NCI-H2227 (cell line): ENCODE data around the gene ARL2BP.
A peak's percentile ranks its signal among the peaks of the same experiment; 100 is the strongest.
"Not testable (repeated sequence)": the region's sequence is repeated elsewhere in the genome, so short reads cannot be mapped to it uniquely, and the experiment has no call there.

Source experiments
- DNase-seq: peaks from one replicate; lab custom pipeline; 2025; ENCODE audit not compliant: unreplicated experiment; lab: John Stamatoyannopoulos, UW

The ARL2BP gene

GRCh38 chr16:57262841-57263540 lies 17.9 kb downstream of the ARL2BP start:
- no peak for DNase-seq

DNA sequence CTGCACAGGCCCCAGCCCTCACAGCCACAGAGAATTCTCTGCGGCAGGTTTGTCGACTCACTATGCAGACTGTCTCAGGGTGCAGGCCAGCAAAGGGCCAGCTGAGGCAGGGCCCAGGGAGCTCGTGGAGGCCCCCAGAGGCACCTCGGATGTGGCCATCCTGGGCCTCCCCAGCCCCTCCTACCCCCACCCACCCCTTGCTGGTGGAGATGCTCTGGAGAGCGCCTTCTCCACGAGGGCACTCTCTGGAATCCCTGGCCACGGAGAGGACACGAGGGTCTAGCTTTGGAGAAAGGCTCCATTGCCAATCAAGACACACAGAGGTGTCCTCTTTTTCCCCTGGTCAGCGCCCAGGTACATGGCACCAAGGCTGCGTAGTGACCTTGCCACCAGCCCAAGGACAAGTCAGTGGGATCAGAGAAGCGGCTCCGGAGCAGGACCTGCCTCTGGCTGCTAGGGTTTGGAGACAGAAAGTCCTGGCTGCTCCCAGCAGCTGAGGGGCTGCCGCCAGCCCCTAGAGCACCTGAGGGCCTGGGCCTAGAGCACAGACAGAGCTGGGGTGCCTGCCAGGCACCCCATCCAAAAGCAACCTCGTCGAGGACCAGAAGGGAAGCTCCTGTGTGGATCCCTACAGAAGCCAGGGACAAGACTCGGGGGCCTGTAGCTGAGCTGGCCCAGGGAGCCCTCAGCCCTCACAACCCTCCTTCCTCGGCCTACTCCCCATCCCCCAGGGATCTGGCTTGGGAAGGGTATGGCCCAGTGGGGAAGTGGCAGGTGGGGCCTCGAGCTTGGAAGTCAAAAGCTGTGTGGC lies 18.7 kb downstream of the ARL2BP start:
- no peak for DNase-seq

- no peak for DNase-seq
These were observed 19.3 kb downstream of the ARL2BP start for GRCh38 chr16:57264381-57264780.

GRCh38 chr16:57264950-57265371 lies 19.9 kb downstream of the ARL2BP start:
- no peak for DNase-seq

DNA sequence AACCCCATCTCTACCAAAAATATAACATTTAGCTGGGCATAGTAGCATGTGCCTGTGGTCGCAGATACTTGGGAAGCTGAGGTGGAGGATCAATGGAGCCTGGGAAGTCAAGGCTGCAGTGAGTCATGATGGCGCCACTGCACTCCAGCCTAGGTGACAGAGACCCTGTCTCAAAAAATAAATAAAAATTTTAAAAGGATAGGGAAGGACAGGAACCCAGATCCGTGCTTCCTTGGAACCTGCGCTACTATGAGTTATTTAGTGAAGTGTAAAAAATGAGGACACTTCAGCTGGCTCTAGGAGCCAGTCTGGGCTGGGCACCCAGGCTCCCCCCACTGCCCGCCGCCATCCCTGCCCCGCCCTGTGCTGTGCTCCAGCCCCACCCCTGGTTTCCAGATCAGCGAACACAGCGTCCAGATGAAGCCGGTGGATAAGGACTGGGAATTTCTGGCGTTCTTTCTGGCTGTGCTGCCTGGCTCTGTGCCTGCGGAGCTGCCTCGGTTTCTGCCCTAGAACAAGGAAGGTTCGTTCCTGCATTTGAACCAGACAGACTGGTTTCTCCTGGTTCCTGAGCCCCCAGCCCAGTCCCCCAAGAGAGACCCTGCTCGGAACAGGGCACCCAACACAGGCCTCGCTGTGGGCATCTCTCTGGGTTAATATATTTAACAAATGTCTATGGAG lies 20.9 kb downstream of the ARL2BP start:
- DNase-seq: peak; percentile 46

- no peak for DNase-seq
These were observed 21.6 kb downstream of the ARL2BP start for GRCh38 chr16:57266531-57267260.

DNA sequence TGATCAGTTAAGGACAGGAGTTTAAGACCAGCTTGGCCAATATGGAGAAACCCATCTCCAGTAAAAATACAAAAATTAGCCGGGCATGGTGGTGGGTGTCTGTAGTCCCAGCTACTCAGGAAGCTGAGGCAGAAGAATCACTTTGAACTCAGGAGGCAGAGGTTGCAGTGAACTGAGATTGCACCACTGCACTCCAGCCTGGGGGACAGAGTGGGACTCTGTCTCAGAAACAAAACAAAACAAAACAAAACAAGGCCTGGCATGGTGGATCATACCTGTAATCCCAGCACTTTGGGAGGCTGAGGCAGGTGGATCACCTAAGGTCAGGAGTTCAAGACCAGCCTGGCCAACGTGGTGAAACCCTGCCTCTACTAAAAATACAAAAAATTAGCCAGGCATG lies 22.3 kb downstream of the ARL2BP start:
- DNase-seq: not testable (repeated sequence)

- DNase-seq: no peak
These were observed 24.0 kb downstream of the ARL2BP start for GRCh38 chr16:57268804-57269800.

GRCh38 chr16:57270221-57271062 lies 25.4 kb downstream of the ARL2BP start:
- DNase-seq: no peak

DNA sequence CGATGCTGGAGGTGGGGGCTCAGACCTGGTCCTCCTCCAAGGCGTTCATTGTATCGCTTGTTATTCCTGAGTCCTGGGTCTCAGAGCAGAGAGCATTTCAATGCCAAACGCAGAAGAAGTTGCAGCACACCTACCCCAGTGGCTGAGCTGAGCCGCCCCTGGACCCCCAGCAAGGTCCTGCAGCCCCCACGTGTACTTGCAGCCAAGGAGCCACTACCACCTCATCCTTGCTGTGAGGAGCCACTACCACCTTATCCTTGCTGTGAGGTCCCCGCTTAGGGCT lies 25.9 kb downstream of the ARL2BP start:
- no peak for DNase-seq

- no peak for DNase-seq
These were observed 26.9 kb downstream of the ARL2BP start for GRCh38 chr16:57271867-57272495.

- DNase-seq: no peak
These were observed 28.3 kb downstream of the ARL2BP start for GRCh38 chr16:57273359-57273758.

DNA sequence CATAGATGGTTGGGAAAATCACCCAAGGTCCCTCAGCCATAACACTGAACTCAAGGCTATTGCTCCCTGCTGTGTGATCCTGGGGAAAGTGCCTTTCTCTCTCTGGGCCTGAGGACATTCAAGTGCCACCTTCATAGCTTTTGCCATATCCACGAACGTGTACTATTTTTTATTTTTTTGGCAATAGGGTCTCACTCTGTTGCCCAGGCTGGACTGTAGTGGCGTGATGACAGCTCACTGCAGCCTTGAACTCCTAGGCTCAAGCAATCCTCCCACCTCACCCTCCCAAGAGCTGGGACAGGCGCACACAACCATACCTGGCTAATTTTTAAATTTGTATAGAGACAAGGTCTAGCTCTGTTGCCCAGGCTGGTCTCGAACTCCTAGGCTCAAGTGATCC lies 28.8 kb downstream of the ARL2BP start:
- DNase-seq: no peak

- not testable (repeated sequence) for DNase-seq
These were observed 30.9 kb downstream of the ARL2BP start for GRCh38 chr16:57275946-57276345.

DNA sequence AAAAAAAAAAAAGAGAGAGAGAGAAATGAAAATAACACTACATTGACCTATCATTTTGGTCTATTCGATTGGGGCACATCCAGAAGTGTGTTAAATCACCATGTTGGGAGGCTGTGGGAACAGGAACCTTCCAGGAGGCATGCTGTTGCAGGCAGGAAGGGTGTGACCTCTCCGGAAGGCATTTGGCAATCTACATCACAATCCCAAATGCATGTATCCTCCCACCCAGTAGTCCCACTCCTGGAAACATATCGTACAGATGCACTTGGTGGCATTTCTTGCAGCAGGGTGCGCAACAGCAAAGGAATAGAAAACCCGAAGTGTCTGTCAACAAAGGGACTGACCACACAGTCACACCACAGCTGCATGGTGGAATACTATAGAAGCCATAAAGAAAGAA lies 31.5 kb downstream of the ARL2BP start:
- DNase-seq: no peak

- DNase-seq: no peak
These were observed 32.5 kb downstream of the ARL2BP start for GRCh38 chr16:57277586-57277985.

GRCh38 chr16:57278494-57278893 lies 33.4 kb downstream of the ARL2BP start:
- DNase-seq: no peak

GRCh38 chr16:57279780-57280638 lies 35.0 kb downstream of the ARL2BP start:
- DNase-seq: no peak
